Central memory CD8-positive, alpha-beta T cell (primary cell): Measurements from ENCODE around the gene CHRNB2.

Experiments
- ATAC-seq: fragments of 150-1000 bp; cut with Tn5 transposase; replicated peaks from 2 replicates; pipeline ENCODE4 v1.10.0; 2022; ENCODE audit warnings: mild to moderate bottlenecking, moderate FRiP score, moderate number of reproducible peaks; ENCODE audit not compliant: poor library complexity, severe bottlenecking; ENCODE audit errors: extremely low read depth
- DNase-seq, 2 donors: peaks; one replicate each; pipeline ENCODE4 v3.0.0; 2021; ENCODE audit warnings: low spot score in 2 of 2
- H3K27ac Mint-ChIP-seq: one replicate; pipeline ENCODE4 v1.8.0; 2022; ENCODE audit warnings: low read depth, mild to moderate bottlenecking, moderate library complexity, mixed read lengths
- H3K27me3 Mint-ChIP-seq: one replicate; pipeline ENCODE4 v1.8.0; 2022; ENCODE audit warnings: mixed read lengths
- H3K36me3 Mint-ChIP-seq: one replicate; pipeline ENCODE4 v1.8.0; 2022; ENCODE audit warnings: mild to moderate bottlenecking, moderate library complexity, mixed read lengths; ENCODE audit not compliant: insufficient read depth
- H3K4me1 Mint-ChIP-seq: one replicate; pipeline ENCODE4 v1.8.0; 2022; ENCODE audit warnings: mixed read lengths
- H3K4me3 Mint-ChIP-seq: one replicate; pipeline ENCODE4 v1.8.0; 2022; ENCODE audit warnings: mild to moderate bottlenecking, moderate library complexity, mixed read lengths
- H3K9me3 Mint-ChIP-seq: one replicate; pipeline ENCODE4 v1.8.0; 2022; ENCODE audit warnings: mixed read lengths

CHRNB2 gene

GRCh38 chr1:154611150-154611862, 43.7 kb downstream of the CHRNB2 start:
- DNase-seq, result no peak
- no peak for ATAC-seq
- no peaks in the 10 kb centered on the region for H3K27me3 Mint-ChIP-seq
- no peaks in the 10 kb centered on the region for H3K9me3 Mint-ChIP-seq
- H3K4me1 Mint-ChIP-seq, result peaks cover 52% of the 10 kb centered on the region
- peak overlapping the region; percentile 55 for H3K27ac Mint-ChIP-seq
- H3K4me3 Mint-ChIP-seq, result no peak overlapping the region
- H3K36me3 Mint-ChIP-seq, result peaks cover 16% of the 10 kb centered on the region

- H3K27ac Mint-ChIP-seq, result no peak overlapping the region
- DNase-seq, result no peak
- no peaks in the 10 kb centered on the region for H3K27me3 Mint-ChIP-seq
- H3K4me1 Mint-ChIP-seq, result peaks cover 36% of the 10 kb centered on the region
- peaks cover 7% of the 10 kb centered on the region for H3K36me3 Mint-ChIP-seq
- H3K4me3 Mint-ChIP-seq, result no peak overlapping the region
- H3K9me3 Mint-ChIP-seq, result no peaks in the 10 kb centered on the region
- ATAC-seq, result no peak
Observed at GRCh38 chr1:154614247-154614646, 46.7 kb downstream of the CHRNB2 start.

- no peak for DNase-seq
- Mint-ChIP-seq H3K4me3 (no peak overlapping the region), H3K27me3 (no peaks in the 10 kb centered on the region), H3K4me1 (peaks cover 30% of the 10 kb centered on the region), H3K27ac (no peak overlapping the region), H3K36me3 (peaks cover 3% of the 10 kb centered on the region), H3K9me3 (no peaks in the 10 kb centered on the region)
- no peak for ATAC-seq
Observed at GRCh38 chr1:154614901-154615300, 47.3 kb downstream of the CHRNB2 start.

GRCh38 chr1:154615411-154615810, 47.8 kb downstream of the CHRNB2 start:
- no peak overlapping the region for H3K4me3 Mint-ChIP-seq
- ATAC-seq (no peak), DNase-seq (no peak)
- peaks cover 2% of the 10 kb centered on the region for H3K36me3 Mint-ChIP-seq
- no peak overlapping the region for H3K27ac Mint-ChIP-seq
- H3K4me1 Mint-ChIP-seq, result peaks cover 26% of the 10 kb centered on the region
- H3K27me3 Mint-ChIP-seq, result no peaks in the 10 kb centered on the region
- H3K9me3 Mint-ChIP-seq, result no peaks in the 10 kb centered on the region

- ATAC-seq, result no peak
- H3K27ac Mint-ChIP-seq, result no peak overlapping the region
- DNase-seq, result no peak
- H3K9me3 Mint-ChIP-seq, result no peaks in the 10 kb centered on the region
- peaks cover 18% of the 10 kb centered on the region for H3K4me1 Mint-ChIP-seq
- H3K4me3 Mint-ChIP-seq, result no peak overlapping the region
- peaks cover 2% of the 10 kb centered on the region for H3K36me3 Mint-ChIP-seq
- H3K27me3 Mint-ChIP-seq, result no peaks in the 10 kb centered on the region
Observed at GRCh38 chr1:154616659-154617345, 49.2 kb downstream of the CHRNB2 start.

GRCh38 chr1:154619181-154619948, 51.8 kb downstream of the CHRNB2 start:
- Mint-ChIP-seq H3K4me3 (no peak overlapping the region), H3K27ac (no peak overlapping the region), H3K27me3 (no peaks in the 10 kb centered on the region), H3K36me3 (peaks cover 2% of the 10 kb centered on the region), H3K9me3 (no peaks in the 10 kb centered on the region), H3K4me1 (peaks cover 28% of the 10 kb centered on the region)
- DNase-seq (no peak), ATAC-seq (no peak)

- no peaks in the 10 kb centered on the region for H3K9me3 Mint-ChIP-seq
- peaks cover 4% of the 10 kb centered on the region for H3K36me3 Mint-ChIP-seq
- no peak overlapping the region for H3K4me3 Mint-ChIP-seq
- ATAC-seq, result no peak
- H3K27me3 Mint-ChIP-seq, result no peaks in the 10 kb centered on the region
- no peak for DNase-seq
- H3K27ac Mint-ChIP-seq, result no peak overlapping the region
- H3K4me1 Mint-ChIP-seq, result peaks cover 20% of the 10 kb centered on the region
Observed at GRCh38 chr1:154620751-154621150, 53.2 kb downstream of the CHRNB2 start.

GRCh38 chr1:154621875-154622274, 54.3 kb downstream of the CHRNB2 start:
- H3K36me3 Mint-ChIP-seq, result peaks cover 3% of the 10 kb centered on the region
- DNase-seq (no peak), ATAC-seq (no peak)
- peaks cover 26% of the 10 kb centered on the region for H3K4me1 Mint-ChIP-seq
- H3K27ac Mint-ChIP-seq, result no peak overlapping the region
- no peak overlapping the region for H3K4me3 Mint-ChIP-seq
- H3K9me3 Mint-ChIP-seq, result no peaks in the 10 kb centered on the region
- no peaks in the 10 kb centered on the region for H3K27me3 Mint-ChIP-seq

GRCh38 chr1:154622503-154623039, 55.0 kb downstream of the CHRNB2 start:
- no peaks in the 10 kb centered on the region for H3K27me3 Mint-ChIP-seq
- peaks cover 30% of the 10 kb centered on the region for H3K4me1 Mint-ChIP-seq
- ATAC-seq (no peak), DNase-seq (no peak)
- no peak overlapping the region for H3K4me3 Mint-ChIP-seq
- H3K36me3 Mint-ChIP-seq, result peaks cover 8% of the 10 kb centered on the region
- H3K9me3 Mint-ChIP-seq, result no peaks in the 10 kb centered on the region
- H3K27ac Mint-ChIP-seq, result no peak overlapping the region

- no peak for DNase-seq
- Mint-ChIP-seq H3K4me1 (peaks cover 27% of the 10 kb centered on the region), H3K4me3 (no peak overlapping the region), H3K9me3 (no peaks in the 10 kb centered on the region), H3K36me3 (peaks cover 11% of the 10 kb centered on the region), H3K27me3 (no peaks in the 10 kb centered on the region), H3K27ac (no peak overlapping the region)
- no peak for ATAC-seq
Observed at GRCh38 chr1:154623358-154623757, 55.8 kb downstream of the CHRNB2 start.

- Mint-ChIP-seq H3K9me3 (peaks cover 4% of the 10 kb centered on the region), H3K4me1 (peaks cover 24% of the 10 kb centered on the region), H3K4me3 (no peak overlapping the region), H3K27ac (no peak overlapping the region), H3K27me3 (peaks cover under 1% of the 10 kb centered on the region), H3K36me3 (peaks cover 14% of the 10 kb centered on the region)
- no peak for DNase-seq
- ATAC-seq, result no peak
Observed at GRCh38 chr1:154624746-154625643, 57.4 kb downstream of the CHRNB2 start.
